Measurements from ENCODE around the gene CD300A. TPM values are rescaled to one million over a fixed set of nuclear protein-coding genes. Genes with fewer than 3 reads are reported as not detected.
A peak's percentile ranks its signal among the peaks of the same experiment; 100 is the strongest.
"Not testable (repeated sequence)": the region's sequence is repeated elsewhere in the genome, so short reads cannot be mapped to it uniquely, and the experiment has no call there.

The CD300A gene
- total RNA-seq, 1 donor from 2014 or later = 3.8 TPM

- ATAC-seq = no peak
- DNase-seq (ENCODE audit: low spot score) = no peak
Measured at GRCh38 chr17:74516561-74517328, 50.3 kb downstream of the CD300A start.

GRCh38 chr17:74518413-74518981, 52.1 kb downstream of the CD300A start:
- ATAC-seq; DNase-seq (ENCODE audit: low spot score): not testable (repeated sequence)

GRCh38 chr17:74520016-74520434, 53.6 kb downstream of the CD300A start:
- DNase-seq (ENCODE audit: low spot score) = peak; percentile 43
- peak; percentile 47 for ATAC-seq

- DNase-seq (ENCODE audit: low spot score) (peak; percentile 43), ATAC-seq (peak; percentile 35)
Measured at GRCh38 chr17:74520790-74521480, 54.5 kb downstream of the CD300A start.

GRCh38 chr17:74521701-74522201, 55.3 kb downstream of the CD300A start:
- DNase-seq (ENCODE audit: low spot score) (peak; percentile 47), ATAC-seq (peak; percentile 31)

DNA sequence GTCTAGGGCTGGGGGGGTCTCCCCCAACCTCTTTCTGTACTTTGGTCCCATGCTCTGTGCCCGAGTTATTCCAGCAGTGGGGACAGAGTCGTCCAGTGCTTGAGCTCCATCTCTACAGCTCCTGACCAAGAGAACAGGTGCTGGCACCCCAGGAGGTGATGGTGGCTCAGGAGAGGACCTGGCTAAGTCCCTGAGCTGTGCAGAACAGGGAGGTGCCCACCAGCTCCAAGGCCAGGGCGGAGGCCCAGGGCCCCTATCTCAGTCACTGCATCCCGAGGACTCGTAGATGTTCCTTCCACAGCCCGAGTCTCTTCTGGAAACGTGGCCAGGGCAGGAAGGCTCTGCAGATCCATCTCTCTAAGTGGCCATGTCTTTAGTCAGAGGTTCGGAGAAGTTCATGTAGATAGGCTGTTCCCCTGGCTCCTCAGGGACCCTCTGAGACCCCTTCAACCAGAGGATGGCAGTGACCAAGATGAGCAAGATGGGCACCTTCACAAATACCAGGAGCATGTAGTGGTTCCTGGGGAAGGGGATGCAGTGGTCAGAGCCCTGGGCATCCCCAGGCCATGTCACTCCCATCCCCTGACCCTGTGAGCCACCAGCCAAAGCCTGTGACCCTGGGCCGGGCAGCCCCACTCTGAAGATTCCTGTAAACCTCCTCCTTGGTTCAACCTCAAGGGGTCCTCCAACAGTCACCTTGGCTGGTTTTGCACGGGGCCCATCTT, 56.1 kb downstream of the CD300A start:
- ATAC-seq = no peak

GRCh38 chr17:74523308-74523707, 56.9 kb downstream of the CD300A start:
- ATAC-seq = no peak
- peak; percentile 33 for DNase-seq (ENCODE audit: low spot score)

More for the DNA sequence above, 56.1 kb downstream of the CD300A start:
- peak; percentile 43 for DNase-seq (ENCODE audit: low spot score)

DNA sequence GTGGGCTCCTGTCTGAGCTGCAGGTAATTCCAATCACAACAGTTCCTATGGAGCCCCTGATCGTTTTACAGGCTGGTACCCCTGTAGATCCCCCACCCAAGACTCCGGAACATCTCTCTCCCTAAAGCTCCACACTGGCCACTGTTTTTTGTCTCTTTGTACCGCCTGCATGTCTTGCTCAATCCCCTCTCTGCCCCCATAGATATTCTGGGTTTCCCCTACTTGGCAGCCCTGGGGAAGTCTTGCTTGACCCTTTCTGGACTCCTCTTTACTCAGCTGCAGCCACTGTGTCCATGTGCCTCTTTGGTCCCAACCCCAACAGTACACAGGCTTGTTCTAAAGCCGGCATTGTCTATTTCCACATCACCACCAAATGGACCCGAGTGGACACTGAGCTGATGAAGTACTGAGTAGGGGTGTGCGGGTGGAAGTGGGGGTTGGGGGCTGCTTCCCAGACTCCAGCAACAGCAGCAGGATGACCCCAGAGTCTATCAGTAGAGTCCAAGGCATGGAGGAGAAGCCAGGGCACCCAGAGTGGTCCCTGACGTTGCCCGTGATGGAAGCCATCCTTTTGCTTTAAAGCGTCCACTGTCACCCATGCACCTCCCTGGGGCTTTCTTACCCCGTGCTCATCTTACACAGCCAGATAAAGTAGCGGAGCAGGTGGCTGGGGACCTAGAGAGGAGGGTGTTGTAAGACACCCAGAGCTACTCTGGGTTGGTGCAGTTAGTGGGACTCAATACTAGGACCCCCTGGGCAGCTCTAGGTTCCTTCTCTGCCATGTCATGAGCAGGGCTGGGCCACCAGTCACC, 58.4 kb downstream of the CD300A start:
- DNase-seq (ENCODE audit: low spot score) = peak; percentile 37

DNA sequence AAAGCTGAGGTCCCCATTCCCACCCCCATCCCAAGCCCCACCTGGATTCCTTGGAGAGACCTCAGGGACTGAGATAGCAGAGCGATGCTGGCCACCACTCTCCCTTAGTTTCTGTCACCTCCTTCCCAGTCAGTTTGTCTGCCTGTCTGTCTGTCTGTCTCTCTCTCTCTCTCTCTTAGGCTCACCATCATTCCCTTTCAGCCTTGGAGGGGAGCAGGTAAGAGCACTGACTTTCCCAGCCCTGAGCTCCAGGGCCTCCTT, 59.0 kb downstream of the CD300A start:
- DNase-seq (ENCODE audit: low spot score) (peak; percentile 26), ATAC-seq (no peak)

More for the DNA sequence above, 58.4 kb downstream of the CD300A start:
- no peak for ATAC-seq

DNA sequence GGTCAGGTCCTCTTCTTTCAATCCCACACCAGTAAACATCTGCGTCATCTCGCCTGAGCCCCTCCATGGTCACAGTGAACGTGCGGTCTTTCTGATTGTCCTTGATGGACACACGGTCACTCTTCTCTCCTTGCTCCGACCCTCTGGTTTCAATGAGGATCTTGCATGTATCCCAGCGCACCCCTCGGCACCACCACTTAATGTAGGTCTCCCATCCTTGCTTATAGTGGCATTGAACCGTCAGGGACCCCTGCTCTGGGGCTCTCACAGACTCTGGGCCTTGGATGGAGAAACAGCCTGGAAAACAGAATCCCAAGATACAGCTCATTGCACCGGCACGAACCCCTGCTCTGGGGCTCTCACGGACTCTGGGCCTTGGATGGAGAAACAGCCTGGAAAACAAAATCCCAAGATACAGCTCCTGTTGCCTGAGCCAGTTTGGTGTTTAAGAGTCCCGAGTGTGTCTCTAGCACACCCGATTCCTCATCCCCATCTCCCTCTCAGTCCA, 59.4 kb downstream of the CD300A start:
- DNase-seq (ENCODE audit: low spot score) (peak; percentile 35), ATAC-seq (no peak)

DNA sequence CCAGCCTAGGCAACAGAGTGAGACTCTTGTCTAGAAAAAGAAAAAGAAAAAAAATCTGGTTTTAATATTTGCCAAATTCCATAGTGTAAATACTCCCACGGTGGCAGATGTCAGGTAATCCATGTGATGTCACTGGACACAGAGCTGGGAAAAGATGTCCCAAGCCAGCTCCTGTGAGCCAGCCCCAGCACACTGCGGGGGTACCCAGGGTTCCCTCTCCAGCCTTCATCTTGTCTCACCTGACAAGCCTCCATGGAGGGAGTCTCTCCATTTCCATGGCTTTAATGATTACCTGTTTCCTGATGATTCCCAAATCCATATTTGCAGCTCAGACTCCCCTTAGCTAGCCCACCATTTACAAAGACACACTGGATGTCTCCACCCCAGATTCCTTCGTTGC, 60.2 kb downstream of the CD300A start:
- DNase-seq (ENCODE audit: low spot score) (peak; percentile 32), ATAC-seq (no peak)

DNA sequence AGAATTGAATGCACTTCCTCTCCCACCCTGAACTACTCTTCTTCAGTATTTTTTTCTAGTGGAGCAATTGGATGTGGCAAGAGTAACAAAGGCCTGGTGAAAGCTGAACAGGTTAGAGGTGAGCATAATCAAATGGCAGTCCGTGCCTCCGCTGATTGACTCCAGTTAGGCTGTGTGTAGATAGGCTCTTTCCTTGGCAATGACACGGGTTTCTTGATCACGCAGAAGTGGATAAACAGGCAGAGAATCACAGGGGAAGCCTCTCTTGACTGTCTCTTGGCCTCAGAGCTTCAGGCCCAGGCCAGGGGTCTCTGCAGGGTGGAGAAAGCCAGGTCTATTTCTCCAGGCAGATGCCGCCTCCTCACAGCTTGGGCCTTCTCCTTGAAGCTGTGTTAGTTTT, 60.6 kb downstream of the CD300A start:
- ATAC-seq (no peak), DNase-seq (ENCODE audit: low spot score) (no peak)

DNA sequence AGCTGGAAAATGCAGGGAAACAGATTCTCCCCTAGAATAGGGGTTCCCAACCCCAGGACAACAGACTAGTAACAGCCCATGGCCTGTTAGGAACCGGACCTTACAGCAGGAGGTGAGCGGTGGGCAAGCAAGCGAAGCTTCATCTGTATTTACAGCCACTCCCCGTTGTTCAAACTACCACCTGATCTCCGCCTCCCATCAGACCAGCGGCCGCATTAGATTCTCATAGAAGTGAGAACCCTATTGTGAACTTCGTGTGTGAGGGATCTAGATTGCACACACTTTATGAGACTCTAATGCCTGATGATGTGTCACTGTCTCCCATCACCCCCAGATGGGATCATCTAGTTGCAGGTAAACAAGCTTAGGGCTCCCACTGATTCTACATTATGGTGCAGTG, 61.3 kb downstream of the CD300A start:
- DNase-seq (ENCODE audit: low spot score) = peak; percentile 40
- no peak for ATAC-seq

- ATAC-seq = peak; percentile 29
- peak; percentile 44 for DNase-seq (ENCODE audit: low spot score)
Measured at GRCh38 chr17:74528491-74529199, 62.2 kb downstream of the CD300A start.

DNA sequence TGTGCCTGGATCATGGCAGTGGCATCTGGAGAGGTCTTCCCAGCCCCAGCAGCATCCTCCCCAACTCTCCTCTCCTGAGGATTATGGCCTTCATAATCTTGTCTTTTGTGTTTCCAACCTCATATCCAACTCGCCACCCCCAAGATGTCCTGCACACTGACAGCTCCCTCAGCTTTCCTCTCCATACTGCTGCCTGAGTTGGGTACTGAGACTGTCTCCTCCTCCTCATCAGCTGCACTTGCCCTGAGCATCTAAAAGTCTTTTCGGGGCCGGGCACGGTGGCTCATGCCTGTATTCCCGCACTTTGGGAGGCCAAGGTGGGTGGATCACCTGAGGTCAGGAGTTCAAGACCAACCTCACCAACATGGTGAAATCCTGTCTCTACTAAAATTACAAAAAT, 62.8 kb downstream of the CD300A start:
- DNase-seq (ENCODE audit: low spot score) = peak; percentile 29
- no peak for ATAC-seq

- DNase-seq (ENCODE audit: low spot score) (no peak), ATAC-seq (no peak)
Measured at GRCh38 chr17:74530831-74531150, 64.4 kb downstream of the CD300A start.

GRCh38 chr17:74531231-74531761, 64.9 kb downstream of the CD300A start, which contains the start of gene CD300LB:
Gene CD300LB, minus strand, starts transcription at chr17:74531475. Its CDS starts 125 bp downstream, at chr17:74531350.
- peak; percentile 42 for DNase-seq (ENCODE audit: low spot score)

GRCh38 chr17:74532115-74532514, 65.7 kb downstream of the CD300A start:
- peak; percentile 56 for ATAC-seq
- peak; percentile 52 for DNase-seq (ENCODE audit: low spot score)

More at GRCh38 chr17:74531231-74531761, 64.9 kb downstream of the CD300A start, which contains the start of gene CD300LB:
- no peak for ATAC-seq

Data from left lobe of liver (tissue), 2 donors.